ENCODE data around the gene DLX1. TPM values are rescaled to one million over a fixed set of nuclear protein-coding genes. Genes with fewer than 3 reads are reported as not detected.
"Not testable (repeated sequence)": the region's sequence is repeated elsewhere in the genome, so short reads cannot be mapped to it uniquely, and the experiment has no call there.

Gene DLX1
- total and polyA plus RNA-seq, 12 donors, result 0.11 to 1.4 (median 0.53) TPM; not detected in 5

- Histone ChIP-seq H3K4me3 (no peak overlapping the region), H3K27ac (no peak overlapping the region), H3K27me3 (no peaks in the 10 kb centered on the region), H3K36me3 (replicated peaks in 1 of 2) (no peaks in the 10 kb centered on the region), H3K4me1 (replicated peaks in 1 of 2) (no peaks in the 10 kb centered on the region), H3K9me3 (replicated peaks in 1 of 3) (no peaks in the 10 kb centered on the region)
- intact Hi-C loops (cut with DNase I), result no loop called here
- DNase-seq, result no peak
- WGBS, 4 donors, result 78 to 89% (median 85%) methylated on average over 4 of the region's 4 CpGs
- TF ChIP-seq, protein P1, sequence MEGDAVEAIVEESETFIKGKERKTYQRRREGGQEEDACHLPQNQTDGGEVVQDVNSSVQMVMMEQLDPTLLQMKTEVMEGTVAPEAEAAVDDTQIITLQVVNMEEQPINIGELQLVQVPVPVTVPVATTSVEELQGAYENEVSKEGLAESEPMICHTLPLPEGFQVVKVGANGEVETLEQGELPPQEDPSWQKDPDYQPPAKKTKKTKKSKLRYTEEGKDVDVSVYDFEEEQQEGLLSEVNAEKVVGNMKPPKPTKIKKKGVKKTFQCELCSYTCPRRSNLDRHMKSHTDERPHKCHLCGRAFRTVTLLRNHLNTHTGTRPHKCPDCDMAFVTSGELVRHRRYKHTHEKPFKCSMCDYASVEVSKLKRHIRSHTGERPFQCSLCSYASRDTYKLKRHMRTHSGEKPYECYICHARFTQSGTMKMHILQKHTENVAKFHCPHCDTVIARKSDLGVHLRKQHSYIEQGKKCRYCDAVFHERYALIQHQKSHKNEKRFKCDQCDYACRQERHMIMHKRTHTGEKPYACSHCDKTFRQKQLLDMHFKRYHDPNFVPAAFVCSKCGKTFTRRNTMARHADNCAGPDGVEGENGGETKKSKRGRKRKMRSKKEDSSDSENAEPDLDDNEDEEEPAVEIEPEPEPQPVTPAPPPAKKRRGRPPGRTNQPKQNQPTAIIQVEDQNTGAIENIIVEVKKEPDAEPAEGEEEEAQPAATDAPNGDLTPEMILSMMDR (IDR thresholded peaks at IDR 0.05), result no peak
- no peak for TF ChIP-seq POLR2A (IDR thresholded peaks at IDR 0.05)
These were observed 18.9 kb upstream of the DLX1 start for GRCh38 chr2:172066394-172066886.

DNA sequence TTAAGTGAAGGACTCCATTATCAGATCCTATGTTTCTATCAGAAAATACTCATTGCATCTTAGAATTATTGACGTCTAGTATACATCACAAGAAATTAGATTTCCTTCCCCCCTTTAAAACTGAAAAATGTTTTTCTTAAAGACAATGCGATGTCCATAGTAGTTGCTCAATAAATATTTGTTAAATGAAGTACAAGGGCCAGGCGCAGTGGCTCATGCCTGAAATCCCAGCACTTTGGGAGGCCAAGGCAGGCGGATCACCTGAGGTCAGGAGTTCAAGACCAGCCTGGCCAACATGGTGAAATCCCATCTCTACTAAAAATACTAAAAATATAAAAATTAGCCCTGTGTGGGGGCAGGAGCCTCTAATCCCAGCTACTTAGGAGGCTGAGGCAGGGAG, 17.4 kb upstream of the DLX1 start:
- intact Hi-C loops (cut with DNase I); H3K27ac ChIP-seq; H3K27me3 ChIP-seq; H3K36me3 ChIP-seq (replicated peaks in 1 of 2); H3K9me3 ChIP-seq (replicated peaks in 1 of 3); DNase-seq; H3K4me3 ChIP-seq; H3K4me1 ChIP-seq (replicated peaks in 1 of 2): not testable (repeated sequence)
- 86 to 98% (median 96%) methylated on average over 4 of the region's 4 CpGs for WGBS, 4 donors

- DNase-seq, result no peak
- no peak overlapping the region for H3K27ac ChIP-seq
- H3K9me3 ChIP-seq (replicated peaks in 1 of 3), result no peaks in the 10 kb centered on the region
- no peaks in the 10 kb centered on the region for H3K36me3 ChIP-seq (replicated peaks in 1 of 2)
- H3K4me3 ChIP-seq, result no peak overlapping the region
- H3K4me1 ChIP-seq (replicated peaks in 1 of 2), result no peaks in the 10 kb centered on the region
- H3K27me3 ChIP-seq, result no peaks in the 10 kb centered on the region
- intact Hi-C loops (cut with DNase I), result no loop called here
- no peak for TF ChIP-seq POLR2A (IDR thresholded peaks at IDR 0.05)
- TF ChIP-seq, protein P1 (IDR thresholded peaks at IDR 0.05), result no peak
- WGBS, 4 donors, result 80 to 97% (median 89%) methylated on average over 1 of the region's 1 CpG
These were observed 14.4 kb upstream of the DLX1 start for GRCh38 chr2:172070936-172071335.

GRCh38 chr2:172072303-172072702, 13.0 kb upstream of the DLX1 start:
- intact Hi-C loops (cut with DNase I), result no loop called here
- H3K27ac ChIP-seq, result no peak overlapping the region
- WGBS, 4 donors, result 91 to 96% (median 93%) methylated on average over 3 of the region's 3 CpGs

DNA sequence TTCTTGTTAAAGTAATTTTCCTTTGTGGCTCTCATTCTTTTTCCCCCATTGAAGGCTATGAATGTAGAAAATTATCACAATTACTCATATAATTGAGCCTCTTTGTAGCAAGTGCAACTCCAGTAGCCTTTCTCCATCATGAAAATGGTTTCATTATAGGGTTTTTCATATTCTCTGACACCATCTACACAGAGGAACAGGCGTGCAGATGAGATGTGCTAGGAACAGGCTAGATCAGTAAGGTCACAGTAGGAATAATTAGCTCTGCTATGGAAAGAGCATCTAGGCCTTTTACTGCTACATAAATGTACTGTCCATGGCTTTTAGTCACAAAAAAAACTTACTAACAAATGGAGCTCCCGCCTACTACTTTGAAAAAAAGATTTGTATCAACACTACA, 12.6 kb upstream of the DLX1 start:
- intact Hi-C loops (cut with DNase I), result no loop called here
- 94 to 96% (median 96%) methylated on average over 2 of the region's 2 CpGs for WGBS, 4 donors
- TF ChIP-seq, protein P1 (IDR thresholded peaks at IDR 0.05), result no peak
- TF ChIP-seq POLR2A (IDR thresholded peaks at IDR 0.05), result no peak
- Histone ChIP-seq H3K27ac (no peak overlapping the region), H3K36me3 (replicated peaks in 1 of 2) (no peaks in the 10 kb centered on the region), H3K4me1 (replicated peaks in 1 of 2) (no peaks in the 10 kb centered on the region), H3K9me3 (replicated peaks in 1 of 3) (no peaks in the 10 kb centered on the region), H3K27me3 (no peaks in the 10 kb centered on the region), H3K4me3 (no peak overlapping the region)
- DNase-seq, result no peak

More at GRCh38 chr2:172072303-172072702, 13.0 kb upstream of the DLX1 start:
- no peaks in the 10 kb centered on the region for H3K27me3 ChIP-seq
- TF ChIP-seq POLR2A (IDR thresholded peaks at IDR 0.05), result no peak
- TF ChIP-seq, protein P1 (IDR thresholded peaks at IDR 0.05), result no peak
- no peaks in the 10 kb centered on the region for H3K4me1 ChIP-seq (replicated peaks in 1 of 2)
- DNase-seq, result no peak
- no peak overlapping the region for H3K4me3 ChIP-seq
- H3K36me3 ChIP-seq (replicated peaks in 1 of 2), result no peaks in the 10 kb centered on the region
- no peaks in the 10 kb centered on the region for H3K9me3 ChIP-seq (replicated peaks in 1 of 3)
